Inferior parietal cortex (tissue), 1 donor: Measurements from ENCODE around the gene RB1.

Experiments used
- DNase-seq: peaks from one replicate; pipeline ENCODE4 v3.0.0-alpha.2; 2016; ENCODE audit errors: extremely low spot score

Gene RB1

DNA sequence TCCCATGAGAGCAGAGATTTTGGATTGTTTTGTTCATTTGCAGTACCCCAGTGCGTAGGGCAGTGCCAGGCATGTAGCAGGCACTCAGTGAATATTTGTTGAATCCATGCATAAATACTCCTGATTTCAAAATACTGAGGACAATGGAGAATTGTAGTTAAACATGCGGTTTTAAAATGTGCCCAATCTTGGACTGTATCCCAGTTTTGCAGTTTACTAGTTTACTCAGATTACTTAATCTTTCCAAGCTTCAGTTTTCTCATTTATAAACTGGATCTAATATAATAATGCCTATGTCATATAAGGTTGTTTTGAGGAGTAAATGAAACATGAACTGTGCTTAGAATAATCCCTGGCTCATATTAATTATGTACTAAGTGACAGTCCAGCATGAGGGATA, 190.3 kb downstream of the RB1 start:
- no peak for DNase-seq

DNA sequence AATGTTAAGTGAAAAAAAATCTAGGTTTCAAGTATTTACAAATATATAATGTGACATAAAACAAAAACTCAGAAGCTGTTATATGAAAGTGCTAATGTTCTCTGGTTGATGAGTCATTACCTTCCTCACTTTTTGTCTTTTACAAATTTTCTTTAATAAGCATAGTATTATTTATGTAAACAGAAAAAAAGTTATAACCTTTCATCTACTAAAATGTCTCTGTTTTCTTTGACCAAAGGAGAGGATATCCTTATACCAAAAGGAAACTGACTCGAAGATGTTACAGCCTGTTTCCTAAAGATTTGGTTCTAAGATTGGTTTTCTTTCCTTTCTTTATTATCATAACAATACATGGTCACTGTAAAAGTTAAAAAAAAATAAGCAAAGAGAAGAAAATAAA, 191.3 kb downstream of the RB1 start:
- DNase-seq = no peak

DNA sequence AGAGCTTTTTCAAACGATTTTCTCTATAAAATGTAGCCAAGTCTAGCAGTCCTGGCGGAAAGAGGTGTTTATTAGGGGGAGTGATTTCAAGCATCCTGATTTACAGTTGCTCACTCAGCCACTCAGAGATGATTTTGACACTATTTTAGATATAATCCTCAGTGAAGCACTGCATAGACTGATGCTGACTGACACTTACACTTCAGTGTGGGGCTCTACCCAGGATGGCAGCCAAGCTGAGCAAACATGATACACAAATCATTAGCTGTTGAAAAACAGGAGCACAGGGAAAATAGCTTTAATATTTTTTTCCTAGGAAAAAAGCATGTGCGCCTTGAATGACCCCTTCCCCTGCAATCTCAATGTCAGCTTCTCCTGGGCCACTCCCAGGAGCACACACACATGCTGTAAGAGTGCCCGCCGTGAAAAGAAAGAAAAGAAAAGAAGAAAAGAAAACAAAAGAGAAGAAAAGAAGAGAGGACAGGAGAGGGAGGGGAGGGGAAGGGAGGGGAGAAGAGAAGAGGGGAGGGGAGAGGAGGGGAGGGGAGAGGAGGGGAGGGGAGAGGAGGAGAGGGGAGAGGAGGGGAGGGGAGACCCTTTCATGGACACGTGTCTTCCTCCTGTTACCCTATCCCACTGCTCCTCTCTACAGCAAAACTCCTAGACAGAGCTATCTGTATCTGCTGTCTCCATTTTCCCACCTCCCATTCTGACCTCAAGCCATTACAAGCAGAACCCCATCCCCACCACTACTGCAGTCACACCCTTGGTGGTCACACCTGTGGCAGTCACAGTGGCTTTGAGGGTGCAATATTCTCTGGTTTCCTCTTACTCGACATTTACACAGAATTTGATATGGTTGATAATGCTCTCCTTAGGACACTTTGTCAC, 193.0 kb downstream of the RB1 start:
- no peak for DNase-seq

DNA sequence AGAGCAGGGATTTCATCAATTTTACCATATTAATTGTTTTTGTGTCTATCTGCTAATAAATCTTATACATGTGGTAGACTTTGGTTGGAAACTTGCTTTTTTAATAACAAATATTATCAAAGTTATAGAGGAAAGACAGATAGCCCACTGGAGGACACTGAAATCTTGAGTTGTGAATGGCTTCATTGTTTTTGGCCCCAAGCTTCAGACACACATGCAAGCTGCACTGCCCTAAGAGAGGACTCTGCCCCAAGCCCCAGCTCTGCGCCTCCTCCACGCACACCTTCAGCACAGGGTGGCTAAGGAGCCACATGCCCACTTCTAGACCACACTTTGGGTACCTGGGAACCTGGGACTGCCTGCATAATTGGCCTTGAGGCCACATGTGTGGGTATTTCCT, 194.1 kb downstream of the RB1 start:
- no peak for DNase-seq

DNA sequence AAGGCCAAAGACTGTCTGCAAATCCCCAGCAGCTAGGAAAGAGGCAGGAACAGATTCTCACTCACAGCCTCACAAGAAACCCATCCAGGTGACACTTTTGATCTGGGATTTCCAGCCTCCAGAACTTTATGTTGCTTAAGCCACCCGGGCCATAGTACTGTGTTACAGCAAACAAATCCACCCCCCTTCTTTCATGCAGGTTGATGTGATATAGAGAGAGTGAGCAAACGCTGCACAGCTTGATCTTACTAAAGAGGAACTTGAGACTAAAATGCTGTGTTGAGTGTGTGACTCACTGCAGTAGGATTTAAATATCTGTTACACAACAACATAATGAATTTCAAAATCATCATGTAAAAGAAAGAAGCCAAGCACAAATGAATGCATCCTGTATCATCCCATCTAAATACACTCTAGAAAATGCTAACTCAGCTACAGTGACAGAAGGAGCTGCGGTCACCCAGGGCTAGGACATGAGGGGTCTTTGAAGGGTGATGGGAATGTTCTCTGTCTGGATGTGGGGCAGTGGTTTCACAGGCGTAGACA, 197.2 kb downstream of the RB1 start:
- no peak for DNase-seq

DNA sequence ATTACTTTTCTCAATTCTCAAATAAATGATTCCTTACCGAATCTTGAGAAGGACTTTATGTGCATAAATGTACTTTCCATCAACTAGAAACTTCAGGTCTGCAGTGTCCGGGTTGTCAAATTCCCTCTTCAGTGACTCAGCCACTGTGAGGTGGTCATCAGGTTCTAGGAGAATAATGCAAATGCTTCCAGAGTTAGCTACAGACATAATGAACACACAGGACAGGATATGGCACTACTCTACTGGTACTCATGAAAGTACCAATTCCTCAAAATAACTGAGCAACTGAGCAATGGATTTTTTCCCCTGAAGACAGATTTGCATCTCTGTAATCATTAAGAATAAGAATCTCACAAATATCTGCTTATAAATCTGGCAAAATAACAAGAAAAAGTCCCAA, 198.2 kb downstream of the RB1 start:
- no peak for DNase-seq

DNA sequence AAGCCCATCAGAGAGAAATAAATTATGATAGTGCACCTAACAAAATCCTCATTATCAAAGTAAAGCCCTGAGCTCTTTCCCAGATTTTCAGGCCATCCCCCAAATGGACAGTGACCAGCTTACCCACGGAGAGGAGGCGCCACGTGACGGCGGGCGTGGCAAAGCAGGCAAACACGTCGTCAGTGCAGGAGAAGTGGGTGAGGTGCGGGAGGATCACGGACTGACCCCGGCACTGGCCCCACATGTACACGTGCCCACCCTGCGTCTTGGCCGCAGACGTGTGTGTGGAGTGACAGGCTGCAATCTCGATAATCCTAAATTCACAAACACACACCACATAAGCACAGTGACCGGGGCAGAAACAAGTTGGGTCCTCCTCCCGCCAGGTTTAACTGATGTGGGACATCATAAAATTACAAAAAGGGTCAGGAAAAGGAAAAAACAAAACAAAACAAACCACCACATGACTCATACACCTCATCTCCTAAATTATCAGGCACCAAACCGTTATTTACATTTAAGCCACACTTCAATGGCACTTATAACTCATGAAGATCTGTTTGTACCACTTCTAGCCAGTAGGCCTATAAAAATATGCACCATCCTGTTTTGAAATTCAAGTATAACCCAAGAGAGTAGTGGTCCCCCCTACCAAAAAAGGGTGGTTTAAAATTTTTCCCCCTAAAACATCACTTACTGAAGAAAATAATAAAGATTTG, 199.2 kb downstream of the RB1 start:
- no peak for DNase-seq

DNA sequence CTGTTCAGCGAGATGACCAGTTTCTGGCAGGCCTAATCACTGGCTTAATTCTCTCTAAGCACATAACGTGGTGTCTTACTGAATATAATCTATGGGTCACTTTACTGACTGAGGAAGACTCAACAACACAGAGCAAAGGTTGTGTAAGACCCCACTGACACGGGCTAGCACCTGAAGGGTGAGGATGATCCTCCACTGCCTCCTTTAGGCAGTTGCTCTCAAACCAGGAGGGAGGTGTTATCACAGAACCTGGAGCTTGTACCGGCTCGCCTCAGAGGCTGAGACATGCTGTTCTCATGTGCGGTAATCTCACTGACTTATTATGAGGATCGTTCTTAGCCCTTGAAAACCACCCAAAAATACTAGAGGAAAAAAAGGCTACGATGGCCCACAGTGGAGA, 201.1 kb downstream of the RB1 start:
- DNase-seq = no peak

DNA sequence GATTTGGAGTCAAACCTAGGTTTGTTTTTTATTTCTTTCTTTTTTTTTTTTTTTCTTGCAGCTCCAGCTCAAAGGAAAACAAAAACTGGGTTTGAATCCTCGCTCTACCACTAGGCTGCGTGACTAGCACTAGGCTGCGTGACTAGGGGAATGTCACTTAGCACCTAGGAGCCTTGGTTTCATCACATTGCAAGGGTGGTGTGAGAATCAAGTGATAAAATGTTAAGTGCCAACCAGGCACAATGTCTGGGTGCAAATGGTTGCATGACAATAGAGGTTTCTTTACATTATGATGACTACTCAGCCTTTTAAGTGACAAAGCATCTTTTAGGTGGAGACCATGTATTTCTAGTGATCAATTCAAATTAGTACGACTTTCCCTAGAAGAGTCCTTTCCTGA, 201.5 kb downstream of the RB1 start:
- no peak for DNase-seq

DNA sequence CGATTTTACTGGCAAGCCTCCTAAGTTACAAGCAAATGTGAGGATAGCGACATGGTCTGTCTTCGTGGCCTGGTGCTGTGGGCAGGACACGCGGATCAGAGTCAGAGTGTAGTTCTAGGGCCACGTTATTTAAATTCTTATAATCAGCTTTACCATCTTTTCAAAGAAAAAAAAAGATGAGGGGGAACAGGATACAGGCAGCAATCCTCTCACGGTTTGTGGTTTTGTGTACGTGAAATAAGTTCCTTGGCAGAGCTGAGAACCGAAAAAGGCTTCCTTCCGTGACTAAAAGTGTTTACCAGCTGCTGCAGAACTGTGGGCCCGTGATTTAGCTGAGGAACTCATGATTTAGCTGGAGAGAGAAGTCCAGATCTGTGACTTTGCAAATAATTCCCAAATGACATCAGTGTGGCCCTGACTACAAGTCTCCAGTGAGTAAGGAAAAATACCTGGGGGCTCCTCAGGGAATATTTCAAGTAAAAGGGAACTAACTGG, 202.1 kb downstream of the RB1 start:
- DNase-seq = no peak

DNA sequence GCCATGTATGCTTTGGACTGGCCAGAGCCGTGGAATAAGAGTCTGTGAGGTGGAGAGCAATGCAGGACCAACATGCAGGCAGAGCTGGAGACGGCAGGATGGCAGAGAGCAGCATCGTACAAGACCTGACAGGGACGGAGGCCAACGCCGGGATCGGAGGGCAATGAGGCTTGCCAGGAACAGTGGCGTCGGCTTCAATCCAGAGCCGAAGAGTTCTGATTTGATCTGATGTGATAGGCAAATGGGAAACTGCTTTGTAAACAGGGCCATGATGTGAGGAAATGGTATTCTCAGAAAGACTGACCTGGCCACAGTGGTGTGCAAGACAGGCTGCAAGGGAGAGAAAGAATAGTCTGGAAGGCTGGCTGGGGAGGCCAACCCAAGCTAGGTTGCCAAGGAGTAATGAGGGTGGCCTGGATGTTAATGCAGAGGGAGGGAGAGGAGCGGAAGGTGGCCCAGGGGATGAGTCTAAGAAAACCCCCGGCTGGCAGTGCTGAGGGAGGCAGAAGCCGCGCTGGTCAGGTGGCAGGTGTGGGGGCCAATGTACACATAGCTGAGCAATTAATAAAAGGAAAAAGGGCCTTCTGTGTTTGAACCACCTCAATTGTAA, 202.6 kb downstream of the RB1 start:
- no peak for DNase-seq

DNA sequence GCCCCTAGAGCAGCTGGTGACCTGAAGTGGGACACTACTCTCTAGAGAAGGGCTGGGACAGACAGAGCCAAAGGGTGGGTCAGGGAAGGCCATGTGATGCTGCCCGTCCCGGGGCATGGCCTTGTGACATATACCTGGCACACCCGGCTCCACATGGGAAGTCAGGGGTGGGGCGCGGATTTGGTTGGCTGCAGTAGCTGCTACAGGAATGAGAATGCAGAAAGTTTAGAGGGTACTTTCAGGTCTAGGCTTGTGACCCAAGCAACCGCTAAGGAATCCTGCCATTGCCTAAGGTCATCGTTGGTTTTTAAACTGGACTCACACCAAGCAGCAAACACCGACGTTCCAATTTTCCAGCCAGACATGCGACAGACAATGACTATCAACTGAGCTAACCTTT, 203.5 kb downstream of the RB1 start:
- no peak for DNase-seq

DNA sequence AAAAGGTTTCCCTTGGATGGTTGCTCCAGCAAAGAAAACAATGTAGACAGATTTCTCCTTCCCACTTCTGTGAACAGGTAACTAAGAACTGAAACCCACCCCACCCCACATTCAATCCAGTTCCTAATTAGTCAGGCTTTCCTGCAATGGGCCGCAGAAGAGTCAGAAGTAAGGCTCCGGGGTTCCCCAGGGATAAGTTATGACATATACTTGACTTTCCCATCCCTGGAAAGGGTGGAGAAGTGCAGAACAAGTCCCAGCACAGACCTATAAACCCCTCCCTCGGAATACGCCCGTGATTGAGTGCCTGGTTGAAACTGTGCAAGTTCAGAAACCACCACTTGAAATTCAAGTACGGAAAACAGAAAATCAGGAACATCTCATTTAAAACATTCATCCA, 204.5 kb downstream of the RB1 start:
- no peak for DNase-seq

DNA sequence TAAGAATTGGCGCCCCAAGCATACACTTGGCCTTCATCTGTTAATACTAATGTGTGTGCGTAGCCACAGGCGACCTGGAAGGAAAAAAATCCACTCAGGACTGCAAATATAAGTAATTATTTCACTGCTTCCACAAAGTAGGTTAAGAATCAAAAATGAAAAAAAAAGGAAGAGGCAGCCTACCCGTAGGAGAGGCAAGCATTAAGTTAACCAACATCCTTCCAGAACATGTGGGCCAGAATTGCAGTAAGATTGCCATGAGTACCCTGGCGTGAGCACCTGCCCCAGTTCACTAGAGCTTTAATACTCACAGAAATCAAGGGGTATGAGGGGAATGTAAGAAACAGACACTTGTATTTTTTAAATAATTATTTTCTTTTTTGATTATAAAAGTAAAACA, 207.1 kb downstream of the RB1 start:
- no peak for DNase-seq

DNA sequence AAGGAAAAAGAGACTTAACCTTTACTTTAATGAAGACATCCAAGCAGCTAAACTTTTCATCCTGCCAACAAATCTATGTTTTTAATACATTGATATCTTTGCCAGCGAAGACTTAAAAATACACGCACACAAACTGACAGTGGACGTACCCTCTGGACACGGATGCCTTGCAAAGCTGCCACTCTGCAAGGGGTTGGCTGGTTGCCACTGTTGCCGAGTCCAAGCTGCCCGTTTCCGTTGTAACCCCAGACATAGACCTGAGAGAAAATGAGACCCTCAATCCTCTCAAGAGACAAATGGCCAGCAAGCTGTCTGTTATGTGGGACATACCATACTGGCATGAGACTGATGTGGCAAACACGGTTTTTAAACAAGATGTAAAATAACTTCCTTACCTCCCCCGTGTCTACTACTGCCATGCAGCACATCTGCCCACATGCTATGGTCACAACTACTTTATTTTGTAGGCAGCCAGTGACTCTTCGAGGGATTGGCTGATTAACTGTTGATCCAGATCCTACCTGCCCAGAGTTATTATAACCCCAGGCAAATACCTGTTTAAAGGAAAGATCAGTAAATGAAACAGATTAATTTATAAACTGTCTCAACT, 208.2 kb downstream of the RB1 start:
- DNase-seq = no peak

DNA sequence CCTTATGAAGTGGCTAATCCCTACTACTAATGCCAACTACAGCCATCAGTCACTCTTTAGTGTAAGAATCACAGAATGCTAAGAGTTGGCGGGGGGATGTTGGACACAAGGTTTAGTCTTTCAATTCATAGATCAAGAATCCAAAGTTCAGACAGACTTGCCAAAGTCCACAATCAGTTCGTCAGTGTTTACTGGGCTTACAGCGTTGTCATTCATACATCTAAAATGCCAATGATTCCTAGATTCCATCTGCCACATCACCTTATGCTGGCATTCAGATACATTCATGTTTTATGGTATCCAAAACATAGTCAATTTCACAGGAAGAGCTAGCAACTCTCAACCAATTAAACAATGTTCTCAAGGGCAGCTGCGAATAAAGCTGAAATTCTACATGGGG, 211.2 kb downstream of the RB1 start:
- DNase-seq = no peak

DNA sequence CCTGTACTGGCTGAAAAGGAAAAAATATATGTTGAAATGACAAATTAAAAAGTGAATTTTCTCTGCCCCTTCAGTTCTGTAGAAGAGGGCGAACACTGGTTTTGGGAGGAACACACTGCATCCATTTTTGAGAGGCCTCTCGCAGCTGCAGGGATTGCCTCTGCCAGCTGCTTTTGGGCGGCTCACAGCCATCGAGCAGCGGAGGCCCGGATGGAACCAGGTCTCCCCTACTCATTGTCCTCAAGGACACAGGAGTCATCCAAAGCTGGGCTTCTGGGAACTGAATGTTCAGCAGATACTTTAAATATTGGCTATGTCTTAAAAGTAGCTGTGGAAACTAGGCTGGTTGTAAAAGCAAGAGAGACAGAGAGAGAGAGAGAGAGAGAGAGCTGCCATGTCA, 212.2 kb downstream of the RB1 start:
- DNase-seq = no peak

DNA sequence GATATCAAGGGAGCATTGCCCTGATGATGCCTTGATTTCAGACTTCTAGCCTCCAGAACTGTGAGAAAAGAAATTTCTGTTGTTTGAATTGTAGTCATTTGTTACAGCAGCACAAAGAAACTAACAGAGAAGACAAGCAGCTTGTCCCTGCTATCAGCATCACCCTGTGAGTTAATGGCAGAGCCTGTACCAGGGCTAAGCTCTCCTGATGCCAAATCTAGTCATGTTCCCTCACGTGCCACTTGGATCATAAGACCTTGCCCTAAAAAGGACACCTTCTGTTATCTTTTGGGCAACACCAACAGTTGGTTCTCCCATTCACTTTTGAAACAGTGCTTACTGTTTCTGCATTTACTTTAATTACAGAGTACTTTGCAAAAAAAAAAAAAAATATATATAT, 214.5 kb downstream of the RB1 start:
- no peak for DNase-seq

DNA sequence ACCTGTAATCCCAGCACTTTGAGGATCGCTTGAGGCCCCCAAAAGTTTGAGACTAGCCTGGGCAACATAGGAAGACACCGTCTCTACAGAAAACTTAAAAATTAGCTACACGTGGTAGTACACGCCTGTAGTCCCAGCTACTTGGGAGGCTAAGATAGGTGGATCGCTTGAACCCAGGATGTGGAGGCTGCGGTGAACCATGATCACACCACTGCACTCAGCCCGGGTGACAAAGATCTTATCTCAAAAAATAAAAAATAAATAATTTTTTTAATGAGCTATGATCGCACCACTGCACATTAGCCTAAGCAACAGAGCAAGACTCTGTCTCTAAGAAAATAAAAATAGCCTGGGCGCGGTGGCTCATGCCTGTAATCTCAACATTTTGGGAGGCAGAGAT, 222.7 kb downstream of the RB1 start:
- no peak for DNase-seq

DNA sequence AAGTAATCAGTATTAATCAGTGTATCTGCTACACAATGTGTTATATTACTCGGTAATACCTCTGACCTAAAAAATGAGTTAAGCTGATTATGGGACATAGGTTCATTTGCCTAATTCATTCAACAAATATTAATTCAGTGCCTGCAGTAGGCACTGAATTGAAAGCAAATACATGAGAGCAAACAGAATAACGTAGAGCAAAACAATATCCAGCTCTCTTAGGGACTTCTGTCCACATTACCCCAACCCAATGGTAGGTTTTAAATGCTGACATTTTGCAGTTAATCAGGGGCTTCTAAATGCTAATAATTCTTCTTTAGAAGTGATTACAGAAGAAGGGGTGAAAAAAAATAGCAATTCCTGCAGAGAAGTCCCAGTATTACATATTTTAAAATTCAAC, 224.4 kb downstream of the RB1 start:
- no peak for DNase-seq

DNA sequence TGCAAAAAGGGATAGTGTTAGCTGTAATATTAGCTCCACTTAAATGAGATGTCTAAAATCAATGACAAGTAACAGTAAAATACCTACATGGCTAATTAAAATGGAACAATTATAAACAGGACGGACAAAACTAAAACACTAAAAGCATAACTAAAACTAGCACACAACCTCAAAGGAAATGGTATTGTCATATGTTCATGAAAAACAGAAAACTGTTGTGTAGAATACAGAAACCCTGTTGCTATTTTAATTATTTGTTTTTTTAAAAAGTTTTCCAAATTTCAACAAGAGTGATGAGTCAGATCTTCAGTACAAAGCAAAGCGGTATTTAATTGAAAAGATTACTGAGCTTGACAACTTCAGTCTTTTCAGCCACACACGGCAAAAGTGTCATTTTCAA, 225.2 kb downstream of the RB1 start:
- no peak for DNase-seq

DNA sequence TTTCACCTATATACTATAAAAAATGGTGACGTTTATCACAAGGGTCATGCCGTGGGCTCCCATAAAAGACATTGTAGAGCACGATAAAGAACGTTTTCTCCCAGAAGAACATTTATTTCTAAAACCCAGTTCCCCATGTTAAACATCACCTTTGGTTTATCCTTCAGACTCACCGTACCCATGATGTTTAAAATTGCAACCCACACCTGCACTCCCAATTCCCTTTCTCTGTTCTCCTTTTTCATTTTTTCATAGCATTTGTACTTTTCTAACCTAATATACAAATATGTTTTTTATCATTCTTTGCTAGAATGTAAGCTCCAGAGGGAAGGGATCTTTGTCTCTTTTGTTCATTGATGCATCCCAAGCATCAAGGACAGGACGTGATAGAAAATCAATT, 227.3 kb downstream of the RB1 start:
- no peak for DNase-seq
